Keratinocyte (primary cell): ENCODE results near the gene MTCH1. TPM values are rescaled to one million over a fixed set of nuclear protein-coding genes. Genes with fewer than 3 reads are reported as not detected.
A peak's percentile ranks its signal among the peaks of the same experiment; 100 is the strongest.

Source experiments
- DNase-seq: peaks from one replicate; pipeline ENCODE4 v3.0.0-alpha.2; 2011; ENCODE audit warnings: low read depth, missing footprints, low spot score
- FAIRE-seq: peaks from 2 replicates; lab custom pipeline; 2011; peaks lifted over from hg19 to GRCh38; lab: Jason Lieb, UNC
- H2AFZ ChIP-seq: 2 replicates; pipeline ENCODE4 v1.6.0; 2012; ENCODE audit warnings: low read length, control low read depth, inconsistent platforms; ENCODE audit not compliant: control insufficient read depth
- H3K27ac ChIP-seq: 2 replicates; pipeline ENCODE4 v1.5.1; 2011; ENCODE audit warnings: low read length; ENCODE audit not compliant: control insufficient read depth, insufficient read depth
- H3K27me3 ChIP-seq: 3 replicates; pipeline ENCODE4 v1.6.0; 2011; ENCODE audit warnings: low read length; ENCODE audit not compliant: control insufficient read depth, insufficient read depth; ENCODE audit errors: extremely low read depth
- H3K36me3 ChIP-seq, 2 experiments: 2 replicates in 1 of 2; 3 replicates in 1 of 2; pipeline ENCODE4 v1.5.1; 2011; ENCODE audit warnings: low read length in 2 of 2, mild to moderate bottlenecking in 1 of 2; ENCODE audit not compliant: control insufficient read depth in 2 of 2, insufficient read depth in 2 of 2; ENCODE audit errors: extremely low read depth in 1 of 2
- H3K4me1 ChIP-seq: 3 replicates; pipeline ENCODE4 v1.5.1; 2011; ENCODE audit warnings: low read length; ENCODE audit not compliant: control insufficient read depth, insufficient read depth; ENCODE audit errors: extremely low read depth
- H3K4me2 ChIP-seq: 3 replicates; pipeline ENCODE4 v1.6.0; 2011; ENCODE audit warnings: low read depth, low read length; ENCODE audit not compliant: control insufficient read depth, insufficient read depth; ENCODE audit errors: extremely low read depth
- H3K4me3 ChIP-seq, 3 experiments: fragments of 200-600 bp in 1 of 3; sonication (generic) in 1 of 3; 2 replicates in 2 of 3; 3 replicates in 1 of 3; pipeline ENCODE4 v1.5.1; 2011 to 2016; ENCODE audit warnings: low read length in 3 of 3, mild to moderate bottlenecking in 3 of 3, control low read depth in 2 of 3, inconsistent platforms in 1 of 3, low read depth in 1 of 3, mixed read lengths in 1 of 3, mixed run types in 1 of 3, moderate library complexity in 1 of 3; ENCODE audit not compliant: control insufficient read depth in 2 of 3, insufficient read depth in 2 of 3; ENCODE audit errors: extremely low read depth in 1 of 3
- H3K79me2 ChIP-seq: 2 replicates; pipeline ENCODE4 v1.6.0; 2012; ENCODE audit warnings: low read length; ENCODE audit not compliant: control insufficient read depth, insufficient read depth
- H3K9ac ChIP-seq: 3 replicates; pipeline ENCODE4 v1.6.0; 2011; ENCODE audit warnings: low read length; ENCODE audit not compliant: control insufficient read depth, insufficient read depth; ENCODE audit errors: extremely low read depth
- H3K9me1 ChIP-seq: 3 replicates; pipeline ENCODE4 v1.6.0; 2011; ENCODE audit warnings: low read length; ENCODE audit not compliant: control insufficient read depth, insufficient read depth; ENCODE audit errors: extremely low read depth
- H3K9me3 ChIP-seq: 2 replicates; pipeline ENCODE4 v1.5.1; 2012; ENCODE audit warnings: low read depth, low read length; ENCODE audit not compliant: control insufficient read depth
- H4K20me1 ChIP-seq: 3 replicates; pipeline ENCODE4 v1.6.0; 2011; ENCODE audit warnings: low read length; ENCODE audit not compliant: control insufficient read depth, insufficient read depth; ENCODE audit errors: extremely low read depth
- EZH2 ChIP-seq: IDR thresholded peaks from one replicate; pipeline ENCODE4 v1.6.1; 2012; ENCODE audit warnings: inconsistent platforms, mild to moderate bottlenecking, low read length, moderate library complexity
- dilution Hi-C: fragments of 300-500 bp; cut with MboI; formaldehyde crosslinking; loops from one replicate; pipeline ENCODE4 v1.7.0; 2020; ENCODE audit warnings: low sequenced_read_pairs; ENCODE audit not compliant: extremely low pct_ligation_motif_present
- polyA plus RNA-seq, 5 experiments: library from polyadenylated mRNA; depleted of rRNA in 3 of 5; stranded (reverse) in 3 of 5; stranded (forward) in 1 of 5; unstranded in 1 of 5; fragments of >200 nt; gene quantifications; 1 replicate in 1 of 5; 2 replicates in 3 of 5; 3 replicates in 1 of 5; pipeline versions ENCODE4 v1.2.1 to v1.2.3, GENCODE V29; 2011 to 2012; ENCODE audit warnings: missing spikeins in 2 of 5, low read depth in 1 of 5, low replicate concordance in 1 of 5
- TF ChIP-seq, protein P1 (sequence below), 3 experiments: IDR thresholded peaks in 1 of 3; conservative IDR thresholded peaks in 1 of 3; optimal IDR thresholded peaks in 1 of 3; 2 replicates in 2 of 3; 3 replicates in 1 of 3; pipeline versions ENCODE3 to v1.5.1; 2011; ENCODE audit warnings: low read length in 3 of 3, mild to moderate bottlenecking in 3 of 3, moderate library complexity in 2 of 3, control low read depth in 1 of 3, inconsistent platforms in 1 of 3; ENCODE audit not compliant: insufficient read depth in 2 of 3; ENCODE audit errors: extremely low read depth in 1 of 3

The MTCH1 gene
- polyA plus RNA-seq, 1 donor (not counting 4 experiments of a cell fraction or from before 2014, with no cell fraction given), result 88.8 TPM

DNA sequence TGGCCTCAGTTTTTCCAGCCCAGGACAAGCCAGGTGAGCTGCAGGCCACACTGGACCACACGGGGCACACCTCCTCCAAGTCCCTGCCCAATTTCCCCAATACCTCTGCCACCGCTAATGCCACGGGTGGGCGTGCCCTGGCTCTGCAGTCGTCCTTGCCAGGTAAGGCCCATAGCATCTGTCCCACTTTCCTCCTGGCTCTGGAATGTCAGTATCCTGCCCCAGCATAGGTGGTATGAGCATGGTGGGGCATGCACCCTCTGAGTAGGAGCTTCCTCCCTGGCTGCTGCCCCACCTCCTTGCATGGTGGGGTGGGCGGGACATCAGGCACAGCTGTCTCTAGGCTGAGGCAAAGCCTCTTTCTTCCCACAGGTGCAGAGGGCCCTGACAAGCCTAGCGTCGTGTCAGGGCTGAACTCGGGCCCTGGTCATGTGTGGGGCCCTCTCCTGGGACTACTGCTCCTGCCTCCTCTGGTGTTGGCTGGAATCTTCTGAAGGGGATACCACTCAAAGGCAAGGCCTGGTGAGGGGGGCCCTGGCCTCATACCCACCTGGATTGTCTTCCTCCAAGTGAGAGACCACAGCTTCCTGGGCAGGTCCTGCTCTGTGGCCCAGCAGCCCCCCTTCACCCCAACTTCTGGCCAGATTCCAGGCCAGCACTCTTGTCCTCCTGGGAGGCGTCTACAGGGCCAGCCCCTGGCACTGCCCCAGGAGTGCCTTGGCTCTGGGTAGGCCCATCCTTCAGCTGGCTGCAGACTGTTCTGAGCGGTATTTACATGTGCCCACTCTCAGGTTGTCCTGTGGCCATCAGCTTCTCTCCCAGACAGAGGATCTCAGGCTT, 22.3 kb downstream of the MTCH1 start:
- dilution Hi-C loops, result no loop called here
- no peak overlapping the region for H3K9ac ChIP-seq
- no peak for FAIRE-seq

DNA sequence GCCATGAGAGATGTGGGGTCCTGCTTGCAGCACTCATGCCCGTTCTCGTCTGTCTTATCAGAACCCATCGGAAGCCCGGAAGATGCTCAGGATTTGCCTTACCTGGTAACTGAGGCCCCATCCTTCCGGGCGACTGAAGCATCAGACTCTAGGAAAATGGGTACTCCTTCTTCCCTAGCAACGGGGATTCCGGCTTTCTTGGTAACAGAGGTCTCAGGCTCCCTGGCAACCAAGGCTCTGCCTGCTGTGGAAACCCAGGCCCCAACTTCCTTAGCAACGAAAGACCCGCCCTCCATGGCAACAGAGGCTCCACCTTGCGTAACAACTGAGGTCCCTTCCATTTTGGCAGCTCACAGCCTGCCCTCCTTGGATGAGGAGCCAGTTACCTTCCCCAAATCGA, 23.1 kb downstream of the MTCH1 start:
- H3K4me1 ChIP-seq, result peaks cover 24% of the 10 kb centered on the region
- H2AFZ ChIP-seq, result no peak overlapping the region
- no peak overlapping the region for H3K4me2 ChIP-seq
- no peak overlapping the region for H3K4me3 ChIP-seq
- no peaks in the 10 kb centered on the region for H4K20me1 ChIP-seq
- DNase-seq (no peak), FAIRE-seq (no peak)
- TF ChIP-seq, protein P1, sequence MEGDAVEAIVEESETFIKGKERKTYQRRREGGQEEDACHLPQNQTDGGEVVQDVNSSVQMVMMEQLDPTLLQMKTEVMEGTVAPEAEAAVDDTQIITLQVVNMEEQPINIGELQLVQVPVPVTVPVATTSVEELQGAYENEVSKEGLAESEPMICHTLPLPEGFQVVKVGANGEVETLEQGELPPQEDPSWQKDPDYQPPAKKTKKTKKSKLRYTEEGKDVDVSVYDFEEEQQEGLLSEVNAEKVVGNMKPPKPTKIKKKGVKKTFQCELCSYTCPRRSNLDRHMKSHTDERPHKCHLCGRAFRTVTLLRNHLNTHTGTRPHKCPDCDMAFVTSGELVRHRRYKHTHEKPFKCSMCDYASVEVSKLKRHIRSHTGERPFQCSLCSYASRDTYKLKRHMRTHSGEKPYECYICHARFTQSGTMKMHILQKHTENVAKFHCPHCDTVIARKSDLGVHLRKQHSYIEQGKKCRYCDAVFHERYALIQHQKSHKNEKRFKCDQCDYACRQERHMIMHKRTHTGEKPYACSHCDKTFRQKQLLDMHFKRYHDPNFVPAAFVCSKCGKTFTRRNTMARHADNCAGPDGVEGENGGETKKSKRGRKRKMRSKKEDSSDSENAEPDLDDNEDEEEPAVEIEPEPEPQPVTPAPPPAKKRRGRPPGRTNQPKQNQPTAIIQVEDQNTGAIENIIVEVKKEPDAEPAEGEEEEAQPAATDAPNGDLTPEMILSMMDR (optimal IDR thresholded peaks at IDR 0.05 in 1 of 3, IDR thresholded peaks at IDR 0.05 in 1 of 3, conservative IDR thresholded peaks at IDR 0.05 in 1 of 3; ENCODE audit: extremely low read depth in 1 of 3, insufficient read depth in 2 of 3, low read length in 3 of 3), result no peak
- TF ChIP-seq EZH2, result no peak
- peaks cover 5 to 12% of the 10 kb centered on the region in 2 experiments for H3K36me3 ChIP-seq
- H3K27ac ChIP-seq, result no peak overlapping the region
- no peaks in the 10 kb centered on the region for H3K27me3 ChIP-seq
- H3K79me2 ChIP-seq, result no peaks in the 10 kb centered on the region
- no peaks in the 10 kb centered on the region for H3K9me1 ChIP-seq
- dilution Hi-C loops, result no loop called here
- H3K9me3 ChIP-seq, result no peaks in the 10 kb centered on the region
- no peak overlapping the region for H3K9ac ChIP-seq

More for the DNA sequence above, 22.3 kb downstream of the MTCH1 start:
- no peaks in the 10 kb centered on the region for H3K79me2 ChIP-seq
- peak; percentile 72 for DNase-seq
- peak overlapping the region; percentile 19 for H3K4me2 ChIP-seq
- H3K4me1 ChIP-seq, result peaks cover 31% of the 10 kb centered on the region
- H4K20me1 ChIP-seq, result no peaks in the 10 kb centered on the region
- no peaks in the 10 kb centered on the region for H3K27me3 ChIP-seq
- no peak overlapping the region for H3K4me3 ChIP-seq
- H2AFZ ChIP-seq, result no peak overlapping the region
- peaks cover 7 to 20% of the 10 kb centered on the region in 2 experiments for H3K36me3 ChIP-seq
- H3K27ac ChIP-seq, result no peak overlapping the region
- no peaks in the 10 kb centered on the region for H3K9me3 ChIP-seq
- TF ChIP-seq, protein P1 (optimal IDR thresholded peaks at IDR 0.05 in 1 of 3, IDR thresholded peaks at IDR 0.05 in 1 of 3, conservative IDR thresholded peaks at IDR 0.05 in 1 of 3; ENCODE audit: extremely low read depth in 1 of 3, insufficient read depth in 2 of 3, low read length in 3 of 3), result no peak
- TF ChIP-seq EZH2, result no peak
- H3K9me1 ChIP-seq, result no peaks in the 10 kb centered on the region
